SK-N-SH (cell line): ENCODE data around the gene CEP162.
"Not testable (repeated sequence)": the region's sequence is repeated elsewhere in the genome, so short reads cannot be mapped to it uniquely, and the experiment has no call there.

ENCODE experiments used
- CHD2 ChIP-seq: fragments of 150-350 bp; IDR thresholded peaks from 2 replicates; pipeline ENCODE4 v1.6.1; 2018; ENCODE audit warnings: low read length; ENCODE audit not compliant: partially characterized antibody
- CTCF ChIP-seq: fragments of 200-600 bp; sonication (generic); IDR thresholded peaks from 2 replicates; pipeline ENCODE4 v1.6.1; 2017; ENCODE audit warnings: antibody characterized with exemption, mild to moderate bottlenecking, moderate library complexity
- EP300 ChIP-seq, 2 experiments: IDR thresholded peaks; 2 replicates each; pipeline versions ENCODE4 v1.4.0 to v1.6.1; 2012; ENCODE audit warnings: borderline replicate concordance in 1 of 2, low read depth in 1 of 2, low read length in 1 of 2
- FOXM1 ChIP-seq: IDR thresholded peaks from 2 replicates; pipeline ENCODE4 v1.4.0; 2012; ENCODE audit warnings: low read depth, mild to moderate bottlenecking
- JUND ChIP-seq: IDR thresholded peaks from 2 replicates; pipeline ENCODE4 v1.4.0; 2012
- MAX ChIP-seq: IDR thresholded peaks from 2 replicates; pipeline ENCODE4 v1.4.0; 2012; ENCODE audit warnings: low read depth
- MXI1 ChIP-seq: IDR thresholded peaks from 2 replicates; pipeline ENCODE4 v1.6.1; 2012; ENCODE audit warnings: mild to moderate bottlenecking, low read depth, low read length, improper control_type of control experiment
- REST ChIP-seq: IDR thresholded peaks from 2 replicates; pipeline ENCODE4 v1.6.1; 2012; ENCODE audit warnings: mild to moderate bottlenecking, low read depth, low read length, moderate library complexity
- SIN3A ChIP-seq: IDR thresholded peaks from 2 replicates; pipeline ENCODE4 v1.6.1; 2012; ENCODE audit warnings: low read depth, mild to moderate bottlenecking, low read length, moderate library complexity, borderline replicate concordance
- SMC3 ChIP-seq: IDR thresholded peaks from 2 replicates; pipeline ENCODE4 v1.6.1; 2012; ENCODE audit warnings: low read depth, low read length, improper control_type of control experiment
- TAF1 ChIP-seq: IDR thresholded peaks from 2 replicates; pipeline ENCODE4 v1.6.1; 2012; ENCODE audit warnings: low read depth, mild to moderate bottlenecking, low read length, moderate library complexity, borderline replicate concordance
- TCF12 ChIP-seq: IDR thresholded peaks from 2 replicates; pipeline ENCODE4 v1.4.0; 2012
- USF2 ChIP-seq: fragments of 150-350 bp; IDR thresholded peaks from 2 replicates; pipeline ENCODE4 v1.6.1; 2017; ENCODE audit warnings: antibody characterized with exemption, low read length, low read depth, borderline replicate concordance

- not testable (repeated sequence) for TF ChIP-seq USF2; CTCF; TAF1; TCF12; REST; MAX; FOXM1; MXI1; SMC3; EP300 (IDR thresholded peaks at IDR 0.05; ENCODE audit: borderline replicate concordance in 1 of 2, low read depth in 1 of 2, low read length in 1 of 2); CHD2; JUND; SIN3A
Observed at GRCh38 chr6:84133385-84133784, 94.1 kb downstream of the CEP162 start.
